ENCODE measurements around the gene LARP7. TPM values are rescaled to one million over a fixed set of nuclear protein-coding genes. Genes with fewer than 3 reads are reported as not detected.

The LARP7 gene
- total and polyA plus RNA-seq, 2 of the 8 experiments (the other 6 are each of a cell fraction or from before 2014, with no cell fraction given) = 9.3 to 38.3 TPM

DNA sequence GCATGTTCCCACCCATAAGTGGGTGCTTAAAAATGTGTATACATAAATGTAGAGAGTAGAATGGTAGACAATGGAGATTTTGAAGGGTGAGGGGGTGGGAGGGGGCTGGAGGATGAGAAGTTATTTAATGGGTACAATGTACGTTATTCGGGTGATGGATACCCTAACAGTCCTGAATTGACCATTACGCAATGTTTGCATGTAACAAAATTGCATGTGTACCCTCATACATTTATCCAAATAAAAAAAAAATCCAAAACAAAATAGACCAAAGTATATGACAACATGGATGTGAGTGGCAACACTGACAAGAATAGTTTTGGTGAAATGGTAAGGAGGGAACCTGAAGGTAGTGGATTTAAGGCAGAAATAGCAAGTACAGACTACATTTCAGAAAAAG lies 63.7 kb downstream of the LARP7 start:
- Histone ChIP-seq H3K27ac (ENCODE audit: low read depth, low read length) (no peak overlapping the region), H3K27me3 (replicated peaks in 1 of 4; ENCODE audit: control insufficient read depth in 3 of 4, extremely low read depth in 1 of 4, insufficient read depth in 3 of 4, low read length in 3 of 4) (no peaks in the 10 kb centered on the region), H3K9ac (replicated peaks in 1 of 4; ENCODE audit: extremely low read depth in 1 of 4, low read depth in 3 of 4, low read length in 3 of 4) (no peak overlapping the region), H3K14ac (ENCODE audit: insufficient read length) (no peak overlapping the region), H3K79me1 (ENCODE audit: low read depth, low read length) (no peaks in the 10 kb centered on the region), H2AK5ac (ENCODE audit: low read depth, low read length) (no peak overlapping the region), H3K79me2 (ENCODE audit: control insufficient read depth in 1 of 2, insufficient read depth in 2 of 2, low read length in 2 of 2) (peaks cover 0 to 20% of the 10 kb centered on the region in 2 experiments; a peak in 3 of 4 replicates), H3K4me3 (ENCODE audit: extremely low read depth in 1 of 4, insufficient read depth in 2 of 4, low read depth in 3 of 4, low read length in 4 of 4) (no peak overlapping the region), H3K23ac (ENCODE audit: insufficient read length) (no peak overlapping the region), H3K18ac (ENCODE audit: extremely low read depth, low read length) (no peak overlapping the region), H2BK20ac (ENCODE audit: low read length) (no peak overlapping the region), H2BK12ac (ENCODE audit: low read depth, low read length) (no peak overlapping the region), H3K4me1 (replicated peaks in 1 of 4; ENCODE audit: control insufficient read depth in 3 of 4, insufficient read depth in 4 of 4, low read length in 3 of 4) (peaks cover 0 to 7% (median under 1%) of the 10 kb centered on the region in 4 experiments; a peak in 4 of 7 replicates), H2BK120ac (replicated peaks; ENCODE audit: low read depth, low read length) (no peak overlapping the region), H3K23me2 (ENCODE audit: low read depth, low read length) (peaks cover 5% of the 10 kb centered on the region), H3K36me3 (ENCODE audit: control insufficient read depth in 2 of 4, insufficient read depth in 4 of 4, low read length in 3 of 4) (no peaks in the 10 kb centered on the region; a peak in 1 of 8 replicates), H3K9me3 (ENCODE audit: insufficient read depth in 2 of 2, low read depth in 1 of 2, low read length in 1 of 2) (no peaks in the 10 kb centered on the region), H3K4ac (replicated peaks; ENCODE audit: insufficient read length, low read depth, low read length) (no peak overlapping the region), H4K91ac (replicated peaks; ENCODE audit: insufficient read length, low read length) (no peak overlapping the region), H4K5ac (ENCODE audit: insufficient read length, low read depth, low read length) (peak overlapping the region; percentile 0), H2BK5ac (ENCODE audit: low read depth, low read length) (no peak overlapping the region), H3K56ac (replicated peaks; ENCODE audit: insufficient read length, low read depth, low read length) (no peak overlapping the region), H2AFZ (ENCODE audit: low read length) (no peak overlapping the region), H2BK15ac (ENCODE audit: low read length) (no peak overlapping the region), H4K20me1 (replicated peaks in 1 of 2; ENCODE audit: control insufficient read depth in 1 of 2, insufficient read depth in 2 of 2, low read length in 2 of 2) (no peaks in the 10 kb centered on the region), H4K8ac (ENCODE audit: extremely low read depth, insufficient read depth, low read length) (no peak overlapping the region), H3K4me2 (ENCODE audit: insufficient read depth in 1 of 2, low read depth in 2 of 2, low read length in 2 of 2) (no peak overlapping the region)
- POLR2A ChIA-PET (ENCODE audit: partially characterized antibody) = interaction anchor here (0.9 kb wide), 1 partner anchor 54 kb away, joined by 4 read pairs; no protein-coding TSS in a partner anchor
- WGBS, 2 experiments (ENCODE audit: extremely low coverage in 1 of 2, insufficient coverage in 1 of 2, insufficient read length in 1 of 2, insufficient replicate concordance in 2 of 2, low coverage in 1 of 2, low lambda C conversion rate in 2 of 2, missing lambda C conversion rate in 1 of 2) = 94% methylated on average over 3 of the region's 3 CpGs; no CpG with 5 or more reads in 1 of the 2 experiments
- no peak for FAIRE-seq
- DNase-seq (ENCODE audit: low read depth in 1 of 2, low spot score in 2 of 2) = no peak
- CTCF ChIA-PET (ENCODE audit: partially characterized antibody) = no interaction called here
- no peak for TF ChIP-seq RFX5 (IDR thresholded peaks at IDR 0.05; ENCODE audit: borderline replicate concordance, low read depth, low read length)
- TF ChIP-seq SUZ12 (IDR thresholded peaks at IDR 0.05; ENCODE audit: low read length) = no peak
- peak; percentile 27; the same call in 1 of the 2 replicates for TF ChIP-seq CEBPB (IDR thresholded peaks at IDR 0.05; ENCODE audit: low read depth, low read length)

Data from H1 (cell line).